Forelimb muscle (tissue), 1 donor: ENCODE measurements around the gene SMTNL2. TPM values are rescaled to one million over a fixed set of nuclear protein-coding genes. Genes with fewer than 3 reads are reported as not detected.
A peak's percentile ranks its signal among the peaks of the same experiment; 100 is the strongest.
"Not testable (repeated sequence)": the region's sequence is repeated elsewhere in the genome, so short reads cannot be mapped to it uniquely, and the experiment has no call there.

Experiments used
- DNase-seq: peaks from one replicate; pipeline ENCODE4 v3.0.0-alpha.2; 2013; ENCODE audit warnings: low read depth
- polyA plus RNA-seq: library from polyadenylated mRNA; unstranded; fragments of 120-200 nt; gene quantifications from one replicate; pipeline ENCODE4 v1.2.1, GENCODE V29; 2013; ENCODE audit not compliant: insufficient read length

Gene SMTNL2
- polyA plus RNA-seq, 1 donor, result 163 TPM

DNA sequence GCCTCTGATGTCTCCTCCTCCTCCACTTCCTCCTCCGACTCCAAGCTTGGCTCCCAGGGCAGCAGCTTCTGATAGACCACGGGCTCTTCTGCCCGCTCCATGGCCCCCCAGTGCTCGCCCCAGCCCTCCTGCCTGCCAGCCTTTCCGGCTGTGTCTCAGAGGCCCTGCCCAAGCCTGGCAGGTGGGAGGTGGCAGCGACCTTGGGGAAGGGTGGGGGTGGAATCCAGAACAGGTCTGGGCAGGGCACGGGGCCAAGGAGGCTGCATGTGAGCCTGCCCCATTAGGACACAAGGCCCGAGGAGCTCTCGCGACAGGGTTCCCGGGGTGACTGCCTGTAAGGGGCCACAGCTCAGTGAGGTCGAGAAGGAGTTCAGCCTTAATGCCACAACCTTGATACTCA, 23.9 kb upstream of the SMTNL2 start, which contains the start of gene GGT6:
GGT6 (minus strand) TSS at position 157 of the 400 bp plus-strand sequence; CDS start at position 101, 56 bp downstream.
- no peak for DNase-seq

GRCh38 chr17:4560837-4561256, 23.5 kb upstream of the SMTNL2 start:
- DNase-seq, result peak; percentile 17

DNA sequence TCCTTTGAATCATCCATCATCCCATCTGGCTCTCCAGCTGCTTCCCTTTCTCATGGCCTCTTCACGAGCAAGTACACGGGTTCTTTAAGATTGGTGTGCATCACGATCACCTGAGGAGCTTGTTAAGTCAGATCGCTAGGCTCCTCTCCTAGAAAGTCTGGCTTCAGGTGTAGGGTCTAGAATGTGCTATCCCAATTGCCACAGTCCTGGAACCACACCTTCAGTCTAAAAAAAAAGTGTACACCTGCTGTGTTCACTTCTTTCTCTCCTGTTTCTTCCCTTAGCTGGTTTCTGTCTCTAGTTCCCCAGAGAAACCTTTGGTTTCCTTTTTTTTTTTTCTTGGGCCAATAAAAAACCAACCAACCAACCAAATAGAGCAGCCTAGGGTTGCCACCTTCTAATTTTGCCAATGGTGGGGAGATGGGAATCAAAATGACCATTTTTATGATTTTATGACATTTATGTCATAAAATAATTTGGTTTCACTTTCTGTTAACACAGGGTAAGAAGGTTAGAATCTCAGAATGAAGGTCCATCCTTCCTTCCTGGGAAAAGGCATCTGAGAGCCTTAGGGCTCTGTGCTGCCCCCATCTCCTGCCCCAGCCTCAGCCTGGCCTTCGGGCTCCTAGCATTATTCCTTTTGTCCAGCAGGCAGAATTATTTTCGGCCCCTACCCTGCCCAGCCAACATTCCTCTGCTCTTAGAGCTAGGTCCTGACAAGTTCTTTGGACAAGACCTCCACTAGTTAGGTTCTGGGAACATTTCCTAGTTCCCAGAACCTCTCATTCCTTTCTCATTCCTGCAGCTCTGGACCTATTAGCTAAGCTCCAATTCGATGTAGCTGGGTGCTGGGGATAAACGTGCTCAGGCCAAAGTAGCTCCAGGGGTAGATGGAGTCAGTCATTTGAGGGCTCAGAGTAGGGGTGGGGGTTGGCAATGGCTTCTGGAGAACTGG, 22.0 kb upstream of the SMTNL2 start:
- no peak for DNase-seq

GRCh38 chr17:4565209-4566141, 18.9 kb upstream of the SMTNL2 start:
- peak; percentile 47 for DNase-seq

GRCh38 chr17:4566785-4567184, 17.5 kb upstream of the SMTNL2 start:
- DNase-seq, result peak; percentile 36

GRCh38 chr17:4569591-4569990, 14.7 kb upstream of the SMTNL2 start:
- DNase-seq, result no peak

DNA sequence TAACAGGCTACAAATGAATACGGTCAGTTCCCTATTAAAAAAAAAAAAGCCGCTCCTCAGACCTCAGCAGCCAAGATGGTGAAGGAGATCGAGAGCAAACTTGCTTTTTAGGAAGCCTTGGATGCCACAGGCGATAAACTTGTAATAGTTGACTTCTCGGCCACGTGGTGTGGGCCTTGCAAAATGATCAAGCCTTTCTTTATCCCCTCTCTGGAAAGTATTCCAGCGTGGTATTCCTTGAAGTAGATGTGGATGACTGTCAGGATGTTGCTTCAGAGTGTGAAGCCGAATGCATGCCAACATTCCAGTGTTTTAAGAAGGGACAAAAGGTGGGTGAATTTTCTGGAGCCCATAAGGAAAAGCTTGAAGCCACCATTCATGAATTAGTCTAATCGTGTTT, 12.2 kb upstream of the SMTNL2 start:
- no peak for DNase-seq

- DNase-seq, result no peak
Observed at GRCh38 chr17:4573115-4573514, 11.2 kb upstream of the SMTNL2 start.

DNA sequence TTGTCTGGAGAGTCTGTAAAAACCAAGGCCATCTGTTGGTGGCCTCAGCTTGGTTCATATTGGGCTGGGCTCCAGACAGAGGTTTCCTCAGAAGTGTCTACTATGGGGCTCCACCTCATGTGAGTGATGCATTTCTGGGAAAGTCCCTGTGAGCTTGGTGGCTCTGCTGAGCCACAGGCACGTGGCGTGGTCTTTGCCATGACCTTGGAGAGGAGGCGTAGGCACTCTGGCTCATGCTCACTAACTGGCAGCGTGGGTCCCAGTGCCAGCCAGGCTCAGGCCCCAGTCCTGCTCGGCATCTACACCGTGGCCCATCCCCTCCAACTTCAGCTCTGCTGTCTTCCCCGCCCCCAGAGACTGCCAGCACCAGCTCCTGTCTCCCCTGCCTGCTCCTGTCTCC, 10.7 kb upstream of the SMTNL2 start:
- DNase-seq, result no peak

- no peak for DNase-seq
Observed at GRCh38 chr17:4574448-4575045, 9.8 kb upstream of the SMTNL2 start.

- DNase-seq, result no peak
Observed at GRCh38 chr17:4576161-4576558, 8.2 kb upstream of the SMTNL2 start.

DNA sequence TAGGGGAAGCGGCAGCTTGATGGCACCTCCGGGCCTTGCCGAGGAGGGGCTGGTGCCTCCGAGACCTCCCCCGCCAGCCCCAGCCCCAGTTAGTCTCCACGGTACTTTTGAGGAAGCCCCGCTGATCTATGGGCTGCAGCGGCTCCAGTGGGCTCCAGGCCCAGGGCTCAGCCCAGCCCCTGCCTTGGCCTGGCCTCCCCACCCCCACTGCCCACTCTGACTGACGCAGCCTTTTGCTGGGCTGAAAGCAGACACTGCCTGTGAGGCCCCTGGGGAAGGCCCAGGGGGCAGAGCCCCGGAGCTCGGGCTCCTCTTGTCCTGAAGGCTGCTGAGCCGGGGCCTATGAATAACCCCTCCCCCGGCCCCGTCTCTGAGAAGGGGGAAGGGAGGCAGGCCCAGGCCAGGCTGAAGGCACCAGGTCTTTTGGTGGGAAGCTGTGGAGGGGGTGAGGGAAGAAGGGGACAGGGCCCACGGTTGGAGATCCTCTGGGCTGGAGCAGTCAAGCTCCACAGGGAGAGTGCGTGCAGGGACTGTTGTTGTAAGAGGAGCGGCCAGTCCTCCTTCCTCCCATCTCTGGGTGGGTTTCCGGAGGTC, 7.5 kb upstream of the SMTNL2 start:
- no peak for DNase-seq

DNA sequence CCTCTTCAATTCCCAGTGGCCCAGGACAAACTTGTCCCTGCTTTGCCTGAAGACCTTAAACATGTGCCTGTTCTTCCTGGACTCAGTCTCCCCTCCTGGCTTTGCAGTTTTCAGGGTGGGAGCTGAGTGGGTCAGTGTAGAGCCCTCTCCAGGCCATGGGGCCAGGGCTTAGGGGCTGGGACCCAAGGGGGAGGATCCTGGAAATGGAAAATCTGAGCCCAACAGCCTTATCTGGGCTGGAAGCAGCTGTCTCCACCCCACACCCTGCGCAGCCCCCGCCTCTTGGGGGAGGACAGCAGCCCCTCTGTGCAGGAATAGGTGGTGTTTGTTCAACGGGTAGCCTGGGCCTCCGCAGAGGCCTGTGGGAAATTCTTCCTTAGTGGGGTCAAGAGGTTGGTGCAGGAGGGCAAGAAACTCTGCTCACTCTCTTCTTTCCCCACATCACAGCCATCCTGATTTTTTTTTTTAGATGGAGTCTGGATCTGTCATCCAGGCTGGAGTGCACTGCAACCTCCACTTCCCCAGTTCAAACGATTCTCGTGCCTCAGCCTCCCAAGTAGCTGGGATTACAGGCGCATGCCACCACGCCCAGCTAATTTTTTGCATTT, 6.8 kb upstream of the SMTNL2 start:
- DNase-seq, result no peak

DNA sequence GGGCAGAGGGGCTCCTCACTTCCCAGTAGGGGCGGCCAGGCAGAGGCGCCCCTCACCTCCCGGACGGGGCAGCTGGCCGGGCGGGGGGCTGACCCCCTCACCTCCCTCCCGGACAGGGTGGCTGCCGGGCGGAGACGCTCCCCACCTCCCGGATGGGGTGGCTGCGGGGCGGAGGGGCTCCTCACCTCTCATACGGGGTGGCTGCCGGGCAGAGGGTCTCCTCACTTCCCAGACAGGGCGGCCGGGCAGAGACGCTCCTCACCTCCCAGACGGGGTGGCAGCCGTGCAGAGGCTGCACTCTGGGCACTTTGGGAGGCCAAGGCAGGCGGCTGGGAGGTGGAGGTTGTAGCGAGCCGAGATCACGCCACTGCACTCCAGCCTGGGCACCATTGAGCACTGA, 6.0 kb upstream of the SMTNL2 start:
- DNase-seq, result not testable (repeated sequence)

DNA sequence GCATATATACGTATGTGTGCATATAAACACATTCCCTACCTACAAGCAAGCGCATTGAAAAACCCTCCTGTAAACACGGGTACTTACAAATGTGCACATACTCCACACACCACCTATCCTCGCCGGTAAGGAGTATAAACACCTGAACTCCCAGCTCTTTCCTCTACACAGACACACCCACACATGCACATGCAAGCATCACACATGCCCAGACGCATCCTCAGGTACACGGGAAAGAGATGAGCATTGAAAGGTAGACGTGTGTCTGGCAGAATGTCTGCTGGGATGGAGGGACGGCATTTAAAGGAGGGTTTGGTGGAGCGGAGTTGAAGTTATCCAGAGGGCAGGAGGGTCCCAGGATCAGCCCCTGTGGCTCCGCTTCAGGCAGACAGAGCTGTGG, 4.7 kb upstream of the SMTNL2 start:
- DNase-seq, result no peak

- DNase-seq, result no peak
Observed at GRCh38 chr17:4580291-4580690, 4.0 kb upstream of the SMTNL2 start.

- DNase-seq, result no peak
Observed at GRCh38 chr17:4582101-4582501, 2.2 kb upstream of the SMTNL2 start.

GRCh38 chr17:4582691-4583090, 1.6 kb upstream of the SMTNL2 start:
- DNase-seq, result no peak

- DNase-seq, result no peak
Observed at GRCh38 chr17:4583206-4583605, 1.1 kb upstream of the SMTNL2 start.

- no peak for DNase-seq
Observed at GRCh38 chr17:4583782-4584100, 588 bp upstream of the SMTNL2 start.

DNA sequence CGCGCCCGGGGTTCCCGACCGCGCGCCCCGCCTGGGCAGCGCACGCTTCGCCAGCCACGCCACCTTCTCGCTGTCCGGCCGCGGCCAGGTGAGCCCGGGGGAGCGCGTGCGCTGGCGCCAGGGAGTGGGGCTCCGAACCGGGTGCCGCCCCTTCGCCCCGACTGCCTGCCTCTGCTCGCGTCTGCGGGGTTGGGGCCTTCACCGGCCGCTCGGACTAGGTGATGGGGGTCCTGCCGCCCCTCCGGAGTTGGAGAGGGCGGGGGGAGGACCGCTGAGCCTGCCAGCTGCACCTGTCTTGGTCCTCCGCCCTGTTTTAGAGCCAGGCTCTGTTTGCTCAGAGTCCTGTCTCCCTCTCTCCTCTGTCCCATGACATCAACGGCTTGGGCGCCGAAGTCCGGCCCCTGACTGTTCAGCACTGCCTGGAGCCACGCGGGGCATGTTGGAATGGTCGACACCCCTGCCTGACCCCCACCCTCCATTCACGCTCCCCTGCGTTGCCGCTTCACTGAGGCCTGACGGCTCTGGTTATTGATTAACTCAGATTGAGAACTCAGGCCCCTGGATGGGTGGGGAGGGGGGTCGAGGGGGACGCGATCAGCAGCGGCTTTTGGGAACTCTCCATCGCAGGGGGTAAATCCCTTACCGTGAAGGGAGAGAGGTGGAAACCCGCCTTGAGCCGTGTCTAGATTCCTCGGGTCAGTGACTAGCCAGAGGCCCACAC, 748 bp downstream of the SMTNL2 start:
- DNase-seq, result no peak
